Type B pancreatic cell (in vitro differentiated cells): ENCODE results near the gene UBA52. TPM values are rescaled to one million over a fixed set of nuclear protein-coding genes. Genes with fewer than 3 reads are reported as not detected.

ENCODE experiments used
- DNase-seq: peaks from one replicate; pipeline ENCODE4 v3.0.0; 2021; ENCODE audit warnings: mixed read lengths; ENCODE audit not compliant: unreplicated experiment; ENCODE audit errors: extremely low spot score
- H3K27ac Mint-ChIP-seq: 2 replicates; pipeline ENCODE4 v1.8.0; 2021; ENCODE audit warnings: mild to moderate bottlenecking, mixed read lengths
- H3K27me3 Mint-ChIP-seq: 2 replicates; pipeline ENCODE4 v1.8.0; 2021; ENCODE audit warnings: mixed read lengths
- H3K36me3 Mint-ChIP-seq: 2 replicates; pipeline ENCODE4 v1.8.0; 2021; ENCODE audit warnings: mixed read lengths
- H3K4me1 Mint-ChIP-seq: one replicate; pipeline ENCODE4 v1.8.0; 2021; ENCODE audit warnings: mixed read lengths; ENCODE audit not compliant: unreplicated experiment
- H3K4me3 Mint-ChIP-seq: 2 replicates; pipeline ENCODE4 v1.8.0; 2021; ENCODE audit warnings: mild to moderate bottlenecking, mixed read lengths
- H3K9me3 Mint-ChIP-seq: 2 replicates; pipeline ENCODE4 v1.8.0; 2021; ENCODE audit warnings: mixed read lengths
- total RNA-seq: library from RNA; stranded (reverse); gene quantifications from 2 replicates; pipeline ENCODE4 v1.2.1, GENCODE V29; 2021; ENCODE audit warnings: low replicate concordance
- TF ChIP-seq, protein P1 (sequence below): fragments of 200-600 bp; sonication (generic); conservative IDR thresholded peaks from 2 replicates; pipeline ENCODE4 v1.5.0; 2021; ENCODE audit warnings: antibody characterized with exemption, mild to moderate bottlenecking

UBA52 gene
- total RNA-seq, 1 donor from 2014 or later, result 1,126 TPM

DNA sequence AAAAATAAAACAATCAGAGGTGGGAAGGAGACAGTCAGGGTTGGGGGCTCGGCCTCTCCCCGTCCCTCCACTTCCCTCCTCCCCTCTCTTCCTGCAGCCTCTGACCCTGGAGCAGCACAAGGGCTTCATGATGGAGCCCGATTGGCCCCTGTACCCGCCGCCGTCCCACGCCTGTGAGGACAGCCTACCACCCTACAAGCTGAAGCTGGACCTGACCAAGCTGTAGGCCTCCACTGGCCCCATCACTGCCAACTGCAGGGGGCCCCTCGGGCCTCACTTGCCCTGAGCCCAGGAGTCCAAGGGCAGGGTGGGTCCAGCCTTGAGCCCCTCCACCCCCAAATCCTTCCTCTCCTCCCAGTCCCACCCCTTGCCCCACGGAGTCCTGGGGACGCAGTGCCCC lies 48.7 kb downstream of the UBA52 start:
- TF ChIP-seq, protein P1, sequence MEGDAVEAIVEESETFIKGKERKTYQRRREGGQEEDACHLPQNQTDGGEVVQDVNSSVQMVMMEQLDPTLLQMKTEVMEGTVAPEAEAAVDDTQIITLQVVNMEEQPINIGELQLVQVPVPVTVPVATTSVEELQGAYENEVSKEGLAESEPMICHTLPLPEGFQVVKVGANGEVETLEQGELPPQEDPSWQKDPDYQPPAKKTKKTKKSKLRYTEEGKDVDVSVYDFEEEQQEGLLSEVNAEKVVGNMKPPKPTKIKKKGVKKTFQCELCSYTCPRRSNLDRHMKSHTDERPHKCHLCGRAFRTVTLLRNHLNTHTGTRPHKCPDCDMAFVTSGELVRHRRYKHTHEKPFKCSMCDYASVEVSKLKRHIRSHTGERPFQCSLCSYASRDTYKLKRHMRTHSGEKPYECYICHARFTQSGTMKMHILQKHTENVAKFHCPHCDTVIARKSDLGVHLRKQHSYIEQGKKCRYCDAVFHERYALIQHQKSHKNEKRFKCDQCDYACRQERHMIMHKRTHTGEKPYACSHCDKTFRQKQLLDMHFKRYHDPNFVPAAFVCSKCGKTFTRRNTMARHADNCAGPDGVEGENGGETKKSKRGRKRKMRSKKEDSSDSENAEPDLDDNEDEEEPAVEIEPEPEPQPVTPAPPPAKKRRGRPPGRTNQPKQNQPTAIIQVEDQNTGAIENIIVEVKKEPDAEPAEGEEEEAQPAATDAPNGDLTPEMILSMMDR, result no peak
- H3K36me3 Mint-ChIP-seq, result no peaks in the 10 kb centered on the region
- H3K4me1 Mint-ChIP-seq, result no peaks in the 10 kb centered on the region

GRCh38 chr19:18620902-18621301 lies 49.2 kb downstream of the UBA52 start:
- Mint-ChIP-seq H3K4me3 (no peak overlapping the region), H3K27me3 (peaks cover 13% of the 10 kb centered on the region)

More for the DNA sequence above, 48.7 kb downstream of the UBA52 start:
- no peak for DNase-seq
- peaks cover 18% of the 10 kb centered on the region for H3K27me3 Mint-ChIP-seq
- H3K9me3 Mint-ChIP-seq, result peaks cover 5% of the 10 kb centered on the region
- H3K4me3 Mint-ChIP-seq, result no peak overlapping the region
- no peak overlapping the region for H3K27ac Mint-ChIP-seq

DNA sequence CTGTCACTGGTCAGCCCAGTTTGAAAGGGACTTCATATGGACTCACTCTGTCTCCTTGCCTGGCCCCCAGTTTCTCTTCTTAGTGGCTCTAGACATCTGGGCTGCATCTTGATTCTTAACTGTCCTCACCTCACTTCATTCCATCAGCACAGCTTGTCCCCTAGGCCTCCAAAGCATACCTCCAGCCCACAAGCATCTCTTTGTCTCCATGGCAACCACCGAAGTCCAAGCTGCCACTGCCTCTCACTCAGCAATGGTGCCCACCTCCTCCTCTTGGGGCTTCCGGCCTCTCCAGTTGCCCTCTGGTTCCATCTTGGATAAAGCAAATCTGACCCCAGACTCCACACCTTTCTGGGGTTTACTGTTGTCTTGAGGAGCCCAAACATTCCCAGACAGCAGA lies 55.2 kb downstream of the UBA52 start:
- no peak overlapping the region for H3K27ac Mint-ChIP-seq
- H3K36me3 Mint-ChIP-seq, result no peaks in the 10 kb centered on the region
- TF ChIP-seq, protein P1, result no peak
- no peak overlapping the region for H3K4me3 Mint-ChIP-seq
- peaks cover 18% of the 10 kb centered on the region for H3K27me3 Mint-ChIP-seq
- no peak for DNase-seq
- no peaks in the 10 kb centered on the region for H3K4me1 Mint-ChIP-seq
- H3K9me3 Mint-ChIP-seq, result peaks cover 6% of the 10 kb centered on the region

More at GRCh38 chr19:18620902-18621301, 49.2 kb downstream of the UBA52 start:
- TF ChIP-seq, protein P1, result no peak
- Mint-ChIP-seq H3K9me3 (peaks cover 5% of the 10 kb centered on the region), H3K4me1 (no peaks in the 10 kb centered on the region), H3K36me3 (no peaks in the 10 kb centered on the region), H3K27ac (no peak overlapping the region)
- no peak for DNase-seq

Other genes with a start within 250 kb of the UBA52 start
- gene LSM4, start 248.8 kb upstream of the UBA52 start, total RNA-seq, result 196 and 223 TPM in 2 replicates
- 28.8 and 46.7 TPM in 2 replicates for gene PGPEP1, start 231.3 kb upstream of the UBA52 start, total RNA-seq
- gene GDF15, start 185.7 kb upstream of the UBA52 start, total RNA-seq, result 102 and 106 TPM in 2 replicates
- gene LRRC25, start 174.2 kb upstream of the UBA52 start, total RNA-seq, result 0.19 TPM in 1 of 2 replicates, not detected in the other
- gene SSBP4, start 152.5 kb upstream of the UBA52 start, total RNA-seq, result 76.7 and 99.0 TPM in 2 replicates
- gene ISYNA1, start 133.7 kb upstream of the UBA52 start, total RNA-seq, result 278 and 303 TPM in 2 replicates
- 13.6 and 16.7 TPM in 2 replicates for gene ELL, start 49.8 kb upstream of the UBA52 start, total RNA-seq
- 151 and 191 TPM in 2 replicates for gene FKBP8, start 28.3 kb upstream of the UBA52 start, total RNA-seq
- 72.9 and 73.9 TPM in 2 replicates for gene KXD1, start 14.0 kb upstream of the UBA52 start, total RNA-seq
- gene REX1BD, start 16.9 kb downstream of the UBA52 start, total RNA-seq, result 54.0 and 63.5 TPM in 2 replicates
- gene CRLF1, start 34.9 kb downstream of the UBA52 start, total RNA-seq, result 2.8 and 7.8 TPM in 2 replicates
- 4.6 and 9.4 TPM in 2 replicates for gene TMEM59L, start 41.0 kb downstream of the UBA52 start, total RNA-seq
- 11.0 and 11.1 TPM in 2 replicates for gene KLHL26, start 65.2 kb downstream of the UBA52 start, total RNA-seq
- 14.2 and 20.2 TPM in 2 replicates for gene CRTC1, start 111.8 kb downstream of the UBA52 start, total RNA-seq
- gene COMP, start 219.4 kb downstream of the UBA52 start, total RNA-seq, result 0.12 and 0.43 TPM in 2 replicates